ENCODE measurements around the gene KRTAP20-2.

Gene KRTAP20-2

DNA sequence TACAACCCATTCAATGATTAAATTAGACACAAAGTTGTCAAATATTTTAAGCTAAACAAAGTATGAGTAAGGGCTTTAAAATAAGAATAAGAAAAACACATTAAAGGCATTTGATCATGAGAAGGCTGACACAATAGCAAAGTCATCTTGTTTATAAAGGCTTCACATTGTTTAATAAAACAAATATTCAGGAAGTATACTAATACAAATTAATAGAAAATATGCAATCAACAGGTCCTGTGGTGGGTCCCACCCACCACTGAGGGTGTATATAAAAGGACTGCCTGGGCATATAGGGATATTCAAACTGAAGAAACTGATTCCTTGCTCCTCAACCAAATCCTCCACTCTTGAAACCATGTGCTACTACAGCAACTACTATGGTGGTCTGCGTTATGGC, at the start of gene KRTAP20-2:
Gene KRTAP20-2 (plus strand): TSS at position 301 of the 400 bp plus-strand sequence. CDS start 58 bp downstream, at position 359.
- DNase-seq (ENCODE audit: low spot score): no peak

GRCh38 chr21:30590297-30590696, 44.7 kb upstream of the KRTAP20-2 start, which contains the start of gene KRTAP22-2:
Gene KRTAP22-2 (minus strand): TSS chr21:30590397.
- no peak for DNase-seq (ENCODE audit: low spot score)

DNA sequence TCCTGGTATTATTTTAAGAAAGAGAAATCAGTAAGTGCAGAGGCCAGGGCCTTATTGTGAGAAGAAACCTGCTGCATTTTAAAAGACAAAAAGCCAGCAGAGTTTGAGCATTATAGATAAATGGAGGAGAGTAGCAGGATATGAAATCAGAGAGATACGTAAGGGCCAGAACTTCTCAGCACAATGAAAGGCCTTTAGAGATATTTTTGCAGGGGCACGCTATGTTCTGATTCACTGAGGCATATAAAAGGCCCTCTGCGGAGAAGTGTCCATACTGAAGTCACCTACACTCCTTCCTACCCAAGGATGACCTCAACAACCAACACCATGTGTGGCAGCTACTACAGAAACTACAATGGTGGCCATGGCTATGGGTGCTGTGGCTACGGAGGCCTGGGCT, 42.9 kb upstream of the KRTAP20-2 start, which contains the start of gene KRTAP6-3:
Gene KRTAP6-3 (plus strand): TSS at position 301 of the 400 bp plus-strand sequence. CDS start 6 bp downstream, at position 307.
- no peak for DNase-seq (ENCODE audit: low spot score)

DNA sequence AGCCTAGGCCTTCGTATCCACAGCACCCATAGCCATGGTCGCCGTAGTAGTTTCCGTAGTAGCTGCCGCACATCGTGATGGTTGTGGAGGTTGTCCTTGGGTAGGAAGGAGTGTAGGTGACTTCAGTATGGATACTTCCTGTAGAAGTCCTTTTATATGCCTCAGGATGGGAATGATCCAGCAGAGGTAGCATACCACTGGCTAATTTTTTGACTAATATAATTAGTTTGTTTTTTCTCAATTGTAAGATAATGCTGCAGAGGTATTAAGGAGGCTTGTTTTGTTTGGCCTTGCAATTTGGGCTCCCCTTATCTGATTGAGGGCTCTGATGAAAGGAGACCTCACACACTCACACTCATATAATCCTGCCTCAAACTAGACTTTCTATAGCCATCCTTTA, 36.2 kb upstream of the KRTAP20-2 start, which contains the start of gene KRTAP6-2:
Gene KRTAP6-2 (minus strand): TSS at position 101 of the 400 bp plus-strand sequence. CDS start 28 bp downstream, at position 73.
- DNase-seq (ENCODE audit: low spot score): no peak

DNA sequence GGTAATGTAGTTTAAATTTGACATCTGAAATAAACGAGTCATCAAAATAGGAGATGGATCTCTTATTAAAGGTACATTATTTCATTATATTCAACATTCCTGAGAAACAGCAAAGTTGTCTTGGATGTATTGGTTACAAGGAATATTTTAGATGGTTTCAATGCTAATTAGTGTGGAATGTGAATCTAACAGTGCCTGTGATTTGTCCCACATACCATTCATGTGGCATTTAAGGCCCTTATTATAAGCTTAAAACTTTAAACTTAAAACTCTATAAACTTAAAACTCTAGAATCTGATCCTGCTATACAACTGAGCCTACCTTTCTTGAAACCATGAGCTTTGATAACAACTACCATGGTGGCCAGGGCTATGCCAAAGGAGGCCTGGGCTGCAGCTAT, 34.2 kb upstream of the KRTAP20-2 start, which contains the start of gene KRTAP22-1:
Gene KRTAP22-1 (plus strand): TSS at position 301 of the 400 bp plus-strand sequence.
- no peak for DNase-seq (ENCODE audit: low spot score)

- DNase-seq (ENCODE audit: low spot score): no peak
Observed at GRCh38 chr21:30605968-30606367, 29.0 kb upstream of the KRTAP20-2 start.

DNA sequence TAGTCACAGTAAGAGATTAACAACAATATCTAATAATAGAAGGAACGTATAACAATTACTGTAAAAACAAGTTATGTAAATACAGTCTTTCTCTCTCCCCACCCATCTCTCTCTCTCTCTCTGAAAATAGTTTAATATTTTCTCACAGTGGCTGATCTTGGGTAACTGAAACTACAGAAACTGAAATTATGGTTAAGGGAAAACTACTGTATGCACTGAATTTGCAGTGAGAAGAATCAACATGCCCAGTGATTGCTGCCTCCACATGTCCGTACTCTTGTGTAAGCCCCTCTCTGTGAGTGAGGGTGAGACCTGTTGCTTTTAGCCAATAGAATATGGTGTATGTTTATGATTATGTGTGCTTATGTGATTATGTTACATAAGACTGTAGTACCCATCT, 22.9 kb upstream of the KRTAP20-2 start:
- no peak for DNase-seq (ENCODE audit: low spot score)

DNA sequence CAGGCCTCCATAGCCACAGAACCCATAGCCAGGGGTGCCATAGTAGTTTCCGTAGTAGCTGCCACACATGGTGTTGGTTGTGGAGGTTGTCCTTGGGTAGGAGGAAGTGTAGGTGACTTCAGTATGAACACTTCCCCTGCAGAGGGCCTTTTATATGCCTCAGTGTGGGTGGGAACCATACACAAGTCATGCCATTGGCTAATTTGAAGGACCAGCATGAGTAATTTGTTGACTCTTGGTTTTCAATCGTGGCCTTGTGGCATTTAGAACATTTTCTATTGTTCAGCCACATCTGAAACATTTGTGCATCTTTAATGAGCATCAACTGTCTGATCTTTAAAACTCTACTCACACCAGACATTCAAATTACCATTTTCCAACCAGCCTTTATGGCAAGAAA, 21.2 kb upstream of the KRTAP20-2 start, which contains the start of gene KRTAP6-1:
Gene KRTAP6-1 (minus strand): TSS at position 95 of the 400 bp plus-strand sequence. CDS start 26 bp downstream, at position 69.
- no peak for DNase-seq (ENCODE audit: low spot score)

GRCh38 chr21:30615199-30615598, 19.8 kb upstream of the KRTAP20-2 start:
- no peak for DNase-seq (ENCODE audit: low spot score)

DNA sequence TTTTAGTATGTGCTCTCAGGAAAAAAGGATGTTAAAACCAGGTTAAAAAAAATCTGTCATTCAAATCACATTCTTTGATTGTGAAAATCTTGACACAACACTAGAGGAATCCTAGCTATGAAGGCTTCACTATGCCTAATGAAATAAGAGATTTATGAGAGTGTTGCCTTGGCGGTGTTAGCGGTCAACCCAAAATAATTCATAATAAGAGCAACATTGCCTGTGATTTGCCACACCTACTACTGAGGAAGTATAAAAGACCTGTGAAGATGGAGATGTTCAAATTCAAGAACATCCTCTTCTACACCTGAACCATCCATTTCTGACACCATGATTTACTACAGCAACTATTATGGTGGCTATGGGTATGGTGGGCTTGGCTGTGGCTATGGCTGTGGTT, 18.9 kb upstream of the KRTAP20-2 start, which contains the start of gene KRTAP20-1:
Gene KRTAP20-1 (plus strand): TSS at position 301 of the 400 bp plus-strand sequence. CDS start 30 bp downstream, at position 331.
- no peak for DNase-seq (ENCODE audit: low spot score)

DNA sequence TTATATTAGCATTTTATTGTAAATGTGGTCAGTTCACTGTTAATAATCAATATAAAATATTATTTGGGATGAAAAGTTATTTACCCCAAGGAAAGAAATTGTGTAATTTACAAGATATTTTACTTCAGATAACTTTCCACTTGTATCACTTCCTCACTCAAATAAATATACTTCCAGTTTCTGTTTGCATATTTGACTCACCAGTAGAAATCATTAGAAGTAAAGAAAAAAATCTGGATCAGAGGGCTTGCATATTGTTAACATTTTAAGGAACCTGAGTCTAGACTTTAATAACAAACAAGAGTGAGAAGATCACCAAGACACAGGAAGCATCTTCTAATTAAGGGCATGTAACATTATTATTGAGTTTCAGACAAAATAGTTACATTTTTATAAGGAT, 14.9 kb upstream of the KRTAP20-2 start:
- no peak for DNase-seq (ENCODE audit: low spot score)

GRCh38 chr21:30620522-30620921, 14.5 kb upstream of the KRTAP20-2 start, which contains the start of gene KRTAP20-4:
Gene KRTAP20-4 (plus strand): TSS chr21:30620627.
- no peak for DNase-seq (ENCODE audit: low spot score)

- DNase-seq (ENCODE audit: low spot score): no peak
Observed at GRCh38 chr21:30623362-30623761, 11.6 kb upstream of the KRTAP20-2 start.

- DNase-seq (ENCODE audit: low spot score): no peak
Observed at GRCh38 chr21:30625449-30626165, 9.4 kb upstream of the KRTAP20-2 start.

- DNase-seq (ENCODE audit: low spot score): no peak
Observed at GRCh38 chr21:30628109-30628508, 6.9 kb upstream of the KRTAP20-2 start.

- no peak for DNase-seq (ENCODE audit: low spot score)
Observed at GRCh38 chr21:30629200-30629599, 5.8 kb upstream of the KRTAP20-2 start.

GRCh38 chr21:30638686-30639085, 3.7 kb downstream of the KRTAP20-2 start:
- no peak for DNase-seq (ENCODE audit: low spot score)

GRCh38 chr21:30642564-30642963, 7.6 kb downstream of the KRTAP20-2 start, which contains the start of gene KRTAP20-3:
Gene KRTAP20-3 (plus strand): TSS chr21:30642864.
- no peak for DNase-seq (ENCODE audit: low spot score)

GRCh38 chr21:30646904-30647414, 12.0 kb downstream of the KRTAP20-2 start:
- no peak for DNase-seq (ENCODE audit: low spot score)

DNA sequence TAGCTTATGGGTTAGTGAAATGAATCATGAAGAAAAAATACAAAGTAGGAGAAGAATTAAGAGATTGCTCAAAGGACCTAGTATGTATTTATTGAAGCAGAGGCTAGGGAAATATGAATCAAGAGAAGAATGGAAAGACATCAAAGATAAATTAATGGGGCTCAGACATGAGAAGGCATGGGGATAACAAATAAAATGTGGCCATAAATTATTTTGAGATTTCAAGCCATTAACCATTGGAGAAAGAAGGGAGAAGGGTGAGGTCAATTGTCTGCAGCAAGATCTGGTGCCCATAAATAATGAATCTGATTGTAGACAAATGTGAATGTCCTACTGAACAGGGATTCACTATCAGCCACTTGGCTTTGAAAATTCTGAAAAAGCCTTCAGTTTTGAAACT, 17.9 kb downstream of the KRTAP20-2 start:
- no peak for DNase-seq (ENCODE audit: low spot score)

DNA sequence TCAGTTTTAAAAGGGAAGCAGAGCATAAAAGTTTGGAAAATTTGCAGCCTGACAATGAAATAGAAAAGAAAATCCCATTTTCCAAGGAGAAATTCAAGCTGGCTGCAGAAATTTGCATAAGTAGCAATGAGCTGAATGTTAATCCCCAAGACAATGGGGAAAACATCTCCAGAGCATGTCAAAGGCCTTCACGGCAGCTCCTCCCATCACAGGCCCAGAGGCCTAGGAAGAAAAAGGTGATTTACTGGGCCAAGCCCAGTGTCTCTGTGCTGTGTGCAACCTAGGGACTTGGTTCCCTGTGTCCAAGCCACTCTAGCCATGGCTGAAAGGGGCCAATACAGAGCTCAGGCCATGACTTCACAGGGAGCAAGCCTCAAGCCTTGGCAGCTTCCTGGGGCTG, 33.8 kb downstream of the KRTAP20-2 start:
- DNase-seq (ENCODE audit: low spot score): no peak

DNA sequence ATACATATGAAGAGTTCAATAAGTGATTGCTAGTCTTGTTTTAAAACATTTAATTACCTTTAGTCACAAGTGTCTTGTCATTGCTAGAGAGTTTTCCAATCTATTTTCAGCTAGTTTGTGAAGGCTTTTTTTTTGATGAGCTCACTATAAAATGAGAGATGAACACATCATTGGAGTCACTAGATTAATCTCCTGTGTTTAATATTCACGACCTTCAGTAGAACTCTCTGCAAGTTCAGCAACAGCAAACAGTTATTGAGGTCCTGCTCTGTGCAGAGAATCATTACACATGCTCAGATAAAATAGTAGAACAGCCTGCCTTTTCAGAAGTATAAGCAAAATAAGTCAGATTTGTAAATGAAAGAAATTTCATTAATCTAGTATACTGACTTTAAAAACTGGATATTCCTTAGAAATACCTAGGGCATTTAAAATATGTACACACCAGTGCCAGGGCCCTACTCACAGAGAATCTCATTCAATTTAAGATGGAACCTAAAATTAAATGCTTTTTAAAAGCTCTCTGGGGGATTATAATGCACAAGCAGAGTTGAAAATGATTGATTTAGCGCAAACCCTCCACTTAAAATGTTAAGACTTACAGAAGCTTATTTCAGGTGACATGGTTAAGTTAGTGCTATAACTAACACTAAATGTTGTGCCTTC, 38.1 kb downstream of the KRTAP20-2 start:
- no peak for DNase-seq (ENCODE audit: low spot score)
